NCI-H146 treated with DMSO at 0.1 percent for 48 hours (cell line): Measurements from ENCODE around the gene FAM118B.

ENCODE experiments used
- DNase-seq: peaks from one replicate; lab custom pipeline; 2025; ENCODE audit not compliant: unreplicated experiment; lab: John Stamatoyannopoulos, UW

Gene FAM118B

DNA sequence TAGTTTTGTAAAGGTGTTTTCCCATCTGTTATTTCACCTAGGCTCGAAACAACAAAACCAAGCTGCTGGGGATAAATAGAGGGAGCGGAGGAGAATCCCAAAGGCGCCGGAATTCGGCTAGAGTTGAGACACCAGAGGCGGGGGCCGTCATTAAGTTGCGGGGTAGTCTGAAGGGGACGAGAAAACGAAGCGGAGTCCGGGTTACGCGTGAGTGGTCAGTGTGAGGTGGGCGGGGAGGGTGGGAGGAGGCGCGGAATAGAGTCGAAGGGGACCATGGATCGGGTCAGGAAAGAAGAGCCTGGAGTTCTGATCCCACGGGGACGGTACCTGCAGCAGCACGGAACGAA lies 56.8 kb downstream of the FAM118B start:
- no peak for DNase-seq

GRCh38 chr11:126268708-126269579 lies 57.4 kb downstream of the FAM118B start, which contains the start of the genes FOXRED1 and SRPRA:
TSS of gene FOXRED1 (plus strand) at chr11:126269154. CDS start at chr11:126269207, 53 bp downstream.
TSS of gene SRPRA (minus strand) at chr11:126268895. CDS start at chr11:126268804, 91 bp downstream.
- DNase-seq, result peak; percentile 94

DNA sequence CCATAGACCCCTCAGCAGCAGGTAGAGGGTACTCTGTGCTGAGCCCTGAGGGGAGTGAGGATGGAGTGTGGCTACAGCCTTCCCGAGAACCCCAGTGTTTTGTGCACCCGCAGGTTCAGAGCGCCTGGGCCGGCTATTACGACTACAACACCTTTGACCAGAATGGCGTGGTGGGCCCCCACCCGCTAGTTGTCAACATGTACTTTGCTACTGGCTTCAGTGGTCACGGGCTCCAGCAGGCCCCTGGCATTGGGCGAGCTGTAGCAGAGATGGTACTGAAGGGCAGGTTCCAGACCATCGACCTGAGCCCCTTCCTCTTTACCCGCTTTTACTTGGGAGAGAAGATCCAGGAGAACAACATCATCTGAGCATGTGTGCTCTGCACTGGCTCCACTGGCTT lies 65.7 kb downstream of the FAM118B start:
- no peak for DNase-seq

DNA sequence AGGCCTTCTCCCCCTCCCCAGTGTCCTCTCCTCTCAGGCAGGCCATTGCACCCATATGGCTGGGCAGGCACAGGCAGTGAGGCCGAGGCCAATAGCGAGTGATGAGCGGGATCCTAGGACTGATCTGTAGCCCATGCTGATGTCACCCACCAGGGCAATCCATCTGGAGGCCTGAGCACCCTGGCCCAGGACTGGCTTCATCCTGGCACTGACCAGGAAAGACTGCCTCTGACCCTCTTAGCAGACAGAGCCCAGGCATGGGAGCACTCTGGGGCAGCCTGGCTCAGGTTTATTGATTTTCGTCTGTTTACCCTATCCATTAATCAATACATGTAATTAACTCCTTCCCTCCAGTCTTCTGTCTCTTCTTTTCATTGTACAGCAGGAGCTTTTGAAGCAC lies 66.2 kb downstream of the FAM118B start:
- DNase-seq, result peak; percentile 26

DNA sequence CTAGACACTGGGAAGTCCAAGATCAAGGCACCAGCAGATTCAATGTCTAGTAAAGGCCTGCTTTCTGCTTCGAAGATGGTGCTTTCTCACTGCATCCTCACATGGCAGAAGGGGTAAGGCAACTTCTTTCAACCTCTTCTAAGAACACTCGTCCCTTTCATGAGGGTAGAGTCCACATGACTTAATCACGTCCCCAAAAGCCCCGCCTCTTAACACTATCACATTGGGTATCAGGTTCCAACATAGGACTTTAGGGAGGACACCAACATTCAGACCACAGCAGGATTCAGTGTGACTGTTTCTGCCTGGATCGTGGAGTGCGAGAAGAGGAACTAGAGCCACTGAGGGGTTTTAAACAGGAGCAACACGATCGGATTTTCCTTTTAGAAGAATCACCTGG lies 67.6 kb downstream of the FAM118B start:
- DNase-seq, result no peak

- DNase-seq, result no peak
Measured at GRCh38 chr11:126280595-126280994, 69.0 kb downstream of the FAM118B start.

GRCh38 chr11:126281245-126281644 lies 69.7 kb downstream of the FAM118B start:
- DNase-seq, result no peak

GRCh38 chr11:126281666-126282175 lies 70.1 kb downstream of the FAM118B start:
- DNase-seq, result no peak

DNA sequence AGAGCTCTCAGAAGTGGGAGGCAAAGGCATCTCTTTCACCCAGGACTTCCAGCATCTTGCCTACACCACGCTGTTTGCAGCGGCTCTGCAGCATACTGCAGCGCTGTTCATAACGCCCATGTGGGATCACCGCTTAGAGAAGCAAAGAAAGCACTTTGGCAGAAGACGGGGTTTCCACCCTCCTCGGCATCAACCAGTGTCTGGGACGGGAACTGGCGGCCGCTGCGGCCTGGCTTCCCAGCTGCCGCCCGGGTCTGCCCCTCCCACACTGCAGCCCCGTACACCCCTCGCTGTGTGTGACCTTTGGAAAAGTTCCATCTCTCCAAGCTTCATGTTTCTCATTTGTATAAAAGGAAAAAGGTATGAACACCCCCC lies 70.8 kb downstream of the FAM118B start:
- peak; percentile 59 for DNase-seq

DNA sequence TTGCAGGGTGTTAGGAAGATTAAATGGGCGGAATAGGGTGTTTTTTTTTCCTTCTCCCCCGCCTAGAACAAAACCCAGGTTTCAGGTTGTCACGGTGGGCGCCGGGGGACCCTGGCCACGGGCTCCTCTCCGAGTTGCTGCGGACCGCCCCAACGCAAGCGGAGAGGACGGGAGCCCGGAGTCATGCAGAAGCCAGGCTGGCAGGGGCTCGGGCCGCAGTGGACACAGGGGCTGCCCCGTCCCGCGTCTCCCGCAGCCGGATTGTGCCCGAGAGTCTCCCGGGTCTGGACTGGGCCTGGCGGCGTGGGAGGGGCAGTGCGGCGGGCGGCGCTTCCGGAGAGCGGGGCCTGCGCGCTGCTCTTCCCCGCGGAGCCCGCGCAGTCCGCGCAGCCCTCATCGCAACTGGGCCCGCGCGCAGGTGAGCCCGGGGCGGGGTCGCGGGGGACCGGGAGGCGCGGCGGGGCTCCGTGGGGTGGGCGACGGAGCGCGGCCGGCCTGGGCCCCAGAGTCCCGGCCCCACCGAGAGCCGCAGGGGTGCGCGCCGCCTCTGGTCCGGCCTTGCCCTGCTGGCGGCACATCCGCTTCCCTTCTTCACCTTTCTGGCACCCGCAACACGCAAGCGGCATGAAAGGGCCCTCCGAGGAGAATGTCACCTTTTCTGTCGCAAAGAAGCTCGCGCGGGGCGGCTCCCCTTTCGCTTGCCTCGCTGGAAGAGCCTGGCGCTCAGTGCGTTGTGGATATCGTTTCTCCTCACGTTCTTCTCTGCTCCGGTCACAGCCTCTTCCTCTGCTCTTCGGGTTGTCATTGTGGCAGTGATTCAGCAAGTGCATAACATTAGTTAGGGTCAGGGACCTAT lies 71.4 kb downstream of the FAM118B start, which contains the start of gene TIRAP:
Gene TIRAP, plus strand, starts transcription at position 358 of the 856 bp plus-strand sequence. CDS start 7,802 bp downstream, outside the sequence.
- peak; percentile 55 for DNase-seq

GRCh38 chr11:126284829-126285228 lies 73.2 kb downstream of the FAM118B start:
- DNase-seq, result no peak

DNA sequence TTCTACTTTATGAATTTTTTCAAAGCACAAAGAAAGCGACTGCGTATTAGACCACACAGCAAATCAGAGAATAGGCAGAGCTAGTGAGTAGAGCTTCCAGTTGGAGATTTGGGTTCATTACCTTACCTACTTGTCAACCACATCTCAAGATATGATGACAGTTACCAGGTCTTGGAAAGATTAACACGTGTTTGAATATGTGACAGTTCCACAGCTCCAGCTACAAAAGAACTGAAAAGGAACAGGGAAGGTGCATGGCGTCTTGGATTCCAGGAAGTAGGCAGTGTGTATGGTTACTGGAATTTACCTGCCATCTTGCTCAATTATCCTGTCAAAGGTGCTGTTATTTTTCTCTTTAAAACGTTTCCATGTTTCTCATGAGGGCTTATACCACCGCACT lies 76.7 kb downstream of the FAM118B start:
- DNase-seq, result no peak

GRCh38 chr11:126290887-126291286 lies 79.3 kb downstream of the FAM118B start:
- no peak for DNase-seq

DNA sequence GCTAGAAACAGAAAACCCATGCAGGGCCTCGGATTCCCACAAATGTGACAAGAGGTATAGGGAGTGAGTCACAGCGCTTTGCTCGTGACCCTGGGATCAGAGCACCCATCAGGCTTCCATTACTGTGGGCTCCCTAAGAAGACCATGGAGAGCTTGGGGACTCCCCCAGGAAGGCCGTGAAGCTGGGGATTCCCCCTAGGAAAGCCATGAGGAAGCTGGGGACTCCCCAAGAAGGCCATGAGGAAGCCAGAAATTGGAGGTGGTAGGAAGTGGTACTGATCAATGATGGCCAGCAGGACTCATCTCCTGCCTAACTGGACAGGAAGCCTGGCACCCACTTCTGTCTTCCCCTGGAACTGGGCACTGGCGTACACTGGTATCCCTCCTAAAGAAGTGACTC lies 82.1 kb downstream of the FAM118B start:
- DNase-seq, result no peak

GRCh38 chr11:126297004-126297403 lies 85.4 kb downstream of the FAM118B start:
- no peak for DNase-seq

GRCh38 chr11:126303623-126304456 lies 92.3 kb downstream of the FAM118B start, which contains the start of gene DCPS:
TSS of gene DCPS (plus strand) at chr11:126304060. CDS start at chr11:126304081, 21 bp downstream.
- peak; percentile 89 for DNase-seq

GRCh38 chr11:126304457-126305075 lies 93.0 kb downstream of the FAM118B start:
- DNase-seq, result no peak

DNA sequence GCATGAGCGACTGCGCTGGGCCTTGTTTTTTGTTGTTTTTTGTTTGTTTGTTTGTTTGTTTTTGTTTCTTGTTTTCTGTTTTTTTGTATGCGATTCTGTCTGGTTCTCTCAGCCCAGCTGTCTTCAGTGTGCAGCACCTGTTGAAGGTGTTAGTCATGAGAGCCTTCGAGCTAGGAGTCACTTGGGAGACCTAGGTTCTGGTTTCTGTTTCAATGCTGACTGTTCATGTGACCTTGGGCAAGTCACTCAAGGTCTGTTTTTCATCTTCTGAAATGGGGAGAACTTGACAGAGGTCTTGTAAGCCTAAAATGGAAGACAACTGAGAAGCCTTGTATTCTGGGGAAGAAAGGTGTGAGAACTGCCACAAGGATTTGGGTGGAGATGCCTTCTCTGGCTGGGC lies 94.1 kb downstream of the FAM118B start:
- no peak for DNase-seq

- DNase-seq, result peak; percentile 19
Measured at GRCh38 chr11:126307706-126308105, 96.1 kb downstream of the FAM118B start.

GRCh38 chr11:126308271-126308671 lies 96.7 kb downstream of the FAM118B start:
- DNase-seq, result no peak
